Right lobe of liver (tissue), 6 donors: Measurements from ENCODE around the gene ZNF607. TPM values are rescaled to one million over a fixed set of nuclear protein-coding genes. Genes with fewer than 3 reads are reported as not detected.
"Not testable (repeated sequence)": the region's sequence is repeated elsewhere in the genome, so short reads cannot be mapped to it uniquely, and the experiment has no call there.

Source experiments
- ATAC-seq, 4 donors: fragments of 200-7000 bp; cut with Tn5 transposase; one replicate each; pipeline ENCODE4 v1.9.1; 2020; ENCODE audit warnings: mild to moderate bottlenecking in 4 of 4, moderate library complexity in 4 of 4
- DNase-seq, 3 donors: peaks; one replicate each; pipeline ENCODE4 v3.0.0-alpha.2; 2020
- H3K27ac ChIP-seq, 3 donors: fragments of 200-600 bp; one replicate each; pipeline ENCODE4 v1.8.0; 2022
- H3K27me3 ChIP-seq, 2 donors: fragments of 200-600 bp; one replicate each; pipeline ENCODE4 v1.8.0; 2022
- H3K36me3 ChIP-seq, 4 donors: fragments of 200-600 bp; sonication (generic) in 1 of 4; one replicate each; pipeline versions ENCODE4 v1.5.1 to v1.8.0; 2017 to 2022; ENCODE audit warnings: control low read depth in 1 of 4
- H3K4me1 ChIP-seq, 4 donors: fragments of 200-600 bp; sonication (generic) in 1 of 4; one replicate each; pipeline versions ENCODE4 v1.5.1 to v1.8.0; 2017 to 2022; ENCODE audit warnings: control low read depth in 1 of 4
- H3K4me3 ChIP-seq, 3 donors: fragments of 200-600 bp; one replicate each; pipeline ENCODE4 v1.8.0; 2022
- H3K9me3 ChIP-seq, 4 donors: fragments of 200-600 bp; sonication (generic) in 1 of 4; one replicate each; pipeline versions ENCODE4 v1.5.1 to v1.8.0; 2017 to 2022; ENCODE audit warnings: control low read depth in 1 of 4
- CTCF ChIP-seq, 4 donors: fragments of 200-600 bp in 3 of 4; fragments of 450-650 bp in 1 of 4; IDR thresholded peaks; one replicate each; pipeline versions ENCODE4 v1.5.1 to v1.8.0; 2016 to 2022; ENCODE audit warnings: antibody characterized with exemption in 4 of 4, mild to moderate bottlenecking in 2 of 4
- POLR2A ChIP-seq: fragments of 450-650 bp; IDR thresholded peaks from one replicate; pipeline ENCODE4 v1.6.1; 2017; ENCODE audit warnings: antibody characterized with exemption, mild to moderate bottlenecking
- WGBS: methylation state at CpG from one replicate; pipeline ENCODE4 v1.1.6; 2018; ENCODE audit warnings: low coverage, low lambda C conversion rate; ENCODE audit not compliant: insufficient coverage; ENCODE audit errors: missing lambda C conversion rate; 5-methylcytosine and 5-hydroxymethylcytosine counted together
- intact Hi-C, 2 donors: fragments of 100-400 bp; cut with DNase I; formaldehyde crosslinking; loops; one replicate each; pipeline versions ENCODE4 v1.11.2 to v1.14.1; 2022
- long read RNA-seq: library from polyadenylated mRNA; unstranded; transcript quantifications from one replicate; pipeline ENCODE4 v2.0.0, GENCODE V29; 2019
- total RNA-seq, 6 experiments: library from RNA; depleted of rRNA in 2 of 6; stranded (reverse); fragments of >200 nt in 2 of 6; fragmentation: NEBNext Ultra II Directional in 3 of 6; extraction: Animal tissue kit (Norgen Biotek cat#: 25700) in 3 of 6; gene quantifications; one replicate each; pipeline versions ENCODE4 v1.1.0 to v1.2.4, GENCODE V29; 2016 to 2023
- donor health status: DM: no; HTN: yes; CAD: no.
- donor health status: DM: no; HTN: no; CAD: no.
- donor health status: DM: no; HTN: no; CAD: no.
- donor health status: DM: no; HTN: yes; CAD: no.
- donor health status: DM: no; HTN: yes; CAD: no.

The ZNF607 gene
- total RNA-seq: 1 to 10 TPM in 1 of 6 experiments, under 1 TPM in 5; 0.37 to 1.9 (median 0.79) TPM
- long read RNA-seq: 0 reads

- H3K27ac ChIP-seq: peak within 1 kb of the TSS in 1 of 3 donors; percentile 67
- WGBS: 0% methylated on average over 9 of the region's 54 CpGs
Measured at GRCh38 chr19:37719111-37719926, at the start of gene ZNF607. Gene ZNF607, minus strand, starts transcription at chr19:37719761. Its CDS starts 8,143 bp downstream, at chr19:37711618.

GRCh38 chr19:37763488-37763887 lies 43.9 kb upstream of the ZNF607 start:
- Histone ChIP-seq H3K4me1 (no peaks in the 10 kb centered on the region), H3K27ac (no peak overlapping the region), H3K36me3 (peaks cover 0 to 18% (median 7%) of the 10 kb centered on the region in 4 donors), H3K27me3 (no peaks in the 10 kb centered on the region), H3K4me3 (no peak overlapping the region), H3K9me3 (no peaks in the 10 kb centered on the region)
- DNase-seq (no peak), ATAC-seq (no peak)
- intact Hi-C loops: no loop called here
- WGBS: 87% methylated on average over 1 of the region's 1 CpG
- no peak for TF ChIP-seq POLR2A
- no peak for TF ChIP-seq CTCF (IDR thresholded peaks at IDR 0.05)

More at GRCh38 chr19:37719111-37719926, at the start of gene ZNF607:
- intact Hi-C loops: no loop called here
- peak within 1 kb of the TSS; percentile 54 to 77 (median 61) for H3K4me3 ChIP-seq
- peak; percentile 92 to 99 (median 95) for ATAC-seq
- no peaks in the 10 kb centered on the region for H3K27me3 ChIP-seq
- peak; percentile 78 to 85 (median 84) for DNase-seq
- no peaks in the 10 kb centered on the region for H3K4me1 ChIP-seq
- peak; percentile 39 for TF ChIP-seq POLR2A
- TF ChIP-seq CTCF (IDR thresholded peaks at IDR 0.05): peak; percentile 25 to 41 (median 37)
- H3K9me3 ChIP-seq: no peaks in the 10 kb centered on the region
- no peaks in the 10 kb centered on the region for H3K36me3 ChIP-seq

GRCh38 chr19:37757683-37758082 lies 38.1 kb upstream of the ZNF607 start:
- intact Hi-C loops, H3K4me1 ChIP-seq: not testable (repeated sequence)

GRCh38 chr19:37738371-37738770 lies 18.8 kb upstream of the ZNF607 start:
- no peak for TF ChIP-seq POLR2A
- TF ChIP-seq CTCF (IDR thresholded peaks at IDR 0.05): no peak
- H3K27me3 ChIP-seq: no peaks in the 10 kb centered on the region
- H3K4me1 ChIP-seq: no peaks in the 10 kb centered on the region
- ATAC-seq (no peak), DNase-seq (no peak)
- no peak overlapping the region for H3K4me3 ChIP-seq
- intact Hi-C loops: no loop called here
- 78% methylated on average over 5 of the region's 5 CpGs for WGBS
- H3K36me3 ChIP-seq: peaks cover 0 to 21% (median 9%) of the 10 kb centered on the region in 4 donors
- peaks cover 0 to 39% (median 16%) of the 10 kb centered on the region in 4 donors for H3K9me3 ChIP-seq
- H3K27ac ChIP-seq: no peak overlapping the region

More at GRCh38 chr19:37757683-37758082, 38.1 kb upstream of the ZNF607 start:
- H3K27ac ChIP-seq, ATAC-seq, H3K9me3 ChIP-seq, H3K4me3 ChIP-seq, H3K36me3 ChIP-seq, DNase-seq, H3K27me3 ChIP-seq: not testable (repeated sequence)
- 80% methylated on average over 3 of the region's 4 CpGs for WGBS

GRCh38 chr19:37725181-37725580 lies 5.6 kb upstream of the ZNF607 start:
- no peak for ATAC-seq
- intact Hi-C loops: no loop called here
- Histone ChIP-seq H3K27me3 (no peaks in the 10 kb centered on the region), H3K4me1 (no peaks in the 10 kb centered on the region), H3K27ac (no peak overlapping the region), H3K36me3 (no peaks in the 10 kb centered on the region), H3K4me3 (no peak overlapping the region), H3K9me3 (peaks cover 0 to 8% (median 2%) of the 10 kb centered on the region in 4 donors)
- TF ChIP-seq POLR2A (no peak), CTCF (IDR thresholded peaks at IDR 0.05) (no peak)
- DNase-seq: no peak
- 90% methylated on average over 2 of the region's 2 CpGs for WGBS
